C4-2B (cell line): ENCODE data around the gene CCDC85B.

ENCODE experiments used
- H3K27ac ChIP-seq: fragments of 450-650 bp; 2 replicates; pipeline ENCODE4 v1.5.1; 2017
- CTCF ChIP-seq: fragments of 450-650 bp; conservative IDR thresholded peaks from 2 replicates; pipeline ENCODE4 v1.5.1; 2017; ENCODE audit warnings: mild to moderate bottlenecking
- ZFX ChIP-seq: fragments of 450-650 bp; IDR thresholded peaks from 2 replicates; pipeline ENCODE4 v1.6.1; 2017

CCDC85B gene

GRCh38 chr11:65867284-65868071, 23.0 kb upstream of the CCDC85B start:
- H3K27ac ChIP-seq = no peak overlapping the region
- TF ChIP-seq CTCF (no peak), ZFX (no peak)

GRCh38 chr11:65868076-65868667, 22.3 kb upstream of the CCDC85B start:
- H3K27ac ChIP-seq = no peak overlapping the region
- no peak for TF ChIP-seq CTCF
- TF ChIP-seq ZFX = no peak

- TF ChIP-seq CTCF (no peak), ZFX (no peak)
- H3K27ac ChIP-seq = no peak overlapping the region
These were observed 21.6 kb upstream of the CCDC85B start for GRCh38 chr11:65868907-65869306.

- H3K27ac ChIP-seq = no peak overlapping the region
- TF ChIP-seq CTCF = no peak
These were observed 20.7 kb upstream of the CCDC85B start for GRCh38 chr11:65869643-65870306.

- H3K27ac ChIP-seq = no peak overlapping the region
- TF ChIP-seq ZFX (no peak), CTCF (no peak)
These were observed 20.2 kb upstream of the CCDC85B start for GRCh38 chr11:65870307-65870658.

- H3K27ac ChIP-seq = no peak overlapping the region
- TF ChIP-seq CTCF (no peak), ZFX (no peak)
These were observed 19.5 kb upstream of the CCDC85B start for GRCh38 chr11:65870706-65871681.
